GM18505 (cell line): ENCODE measurements around the gene VDR.

Experiments
- ATAC-seq: cut with Tn5 transposase; IDR thresholded peaks from one replicate; pipeline ENCODE4 v1.9.1; 2021; ENCODE audit not compliant: unreplicated experiment
- POLR2A ChIP-seq: IDR thresholded peaks from 4 replicates; pipeline ENCODE4 v1.6.1; 2011; ENCODE audit warnings: borderline replicate concordance; ENCODE audit not compliant: insufficient read depth, insufficient read length; ENCODE audit errors: extremely low read depth

Gene VDR

DNA sequence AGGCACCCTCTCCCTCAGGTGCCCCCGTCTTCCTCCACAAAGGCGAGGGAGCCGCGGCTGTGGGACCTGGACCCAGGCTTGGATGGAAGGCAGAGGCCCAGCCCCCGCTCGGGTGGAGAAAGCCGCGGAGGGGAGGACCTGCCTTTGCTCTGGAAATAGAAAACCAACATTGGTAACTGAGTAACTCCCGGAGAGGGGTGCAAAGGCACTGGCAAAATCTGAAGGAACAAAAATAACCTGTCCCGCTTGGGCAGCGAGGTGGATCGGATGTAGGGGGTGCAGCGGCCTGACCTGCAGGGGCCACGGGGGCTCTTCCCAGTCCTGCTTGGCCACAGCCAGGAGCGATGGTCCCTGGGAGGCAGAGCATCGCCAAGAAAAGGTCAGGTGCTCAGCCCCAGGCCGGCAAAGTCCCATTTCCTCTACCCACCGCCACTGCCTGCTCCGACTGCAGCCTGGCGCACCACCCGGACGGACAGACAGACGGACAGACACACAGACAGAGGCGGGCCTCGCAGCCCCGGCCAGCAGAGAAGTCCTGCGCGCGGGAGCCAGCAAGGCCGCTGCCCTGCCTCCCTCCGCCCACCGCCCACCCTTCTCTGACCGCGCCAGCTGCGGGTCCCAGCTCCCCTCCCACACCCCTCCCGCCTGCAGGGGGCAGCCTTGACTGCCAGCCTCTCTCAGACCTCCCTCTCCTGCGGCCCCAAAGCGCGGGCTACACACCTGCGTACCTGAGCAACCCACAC lies 37.2 kb upstream of the VDR start:
- no peak for TF ChIP-seq POLR2A
- ATAC-seq: no peak

DNA sequence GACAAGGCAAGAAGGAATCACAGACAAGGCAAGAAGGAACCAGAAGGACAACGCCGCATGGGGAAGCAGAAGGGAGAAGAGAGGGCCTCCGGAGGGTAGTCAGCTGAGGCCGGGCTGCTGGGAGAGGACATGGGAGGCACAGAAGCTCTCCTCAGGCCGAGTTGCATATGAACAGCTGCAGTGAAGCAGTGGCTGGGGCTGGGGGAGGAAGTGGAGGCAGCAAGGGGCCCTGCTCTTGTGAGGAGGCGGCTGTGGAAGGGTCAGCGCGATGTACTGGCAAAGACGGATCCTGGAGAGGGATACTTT lies 36.6 kb upstream of the VDR start:
- ATAC-seq: no peak
- TF ChIP-seq POLR2A: no peak

DNA sequence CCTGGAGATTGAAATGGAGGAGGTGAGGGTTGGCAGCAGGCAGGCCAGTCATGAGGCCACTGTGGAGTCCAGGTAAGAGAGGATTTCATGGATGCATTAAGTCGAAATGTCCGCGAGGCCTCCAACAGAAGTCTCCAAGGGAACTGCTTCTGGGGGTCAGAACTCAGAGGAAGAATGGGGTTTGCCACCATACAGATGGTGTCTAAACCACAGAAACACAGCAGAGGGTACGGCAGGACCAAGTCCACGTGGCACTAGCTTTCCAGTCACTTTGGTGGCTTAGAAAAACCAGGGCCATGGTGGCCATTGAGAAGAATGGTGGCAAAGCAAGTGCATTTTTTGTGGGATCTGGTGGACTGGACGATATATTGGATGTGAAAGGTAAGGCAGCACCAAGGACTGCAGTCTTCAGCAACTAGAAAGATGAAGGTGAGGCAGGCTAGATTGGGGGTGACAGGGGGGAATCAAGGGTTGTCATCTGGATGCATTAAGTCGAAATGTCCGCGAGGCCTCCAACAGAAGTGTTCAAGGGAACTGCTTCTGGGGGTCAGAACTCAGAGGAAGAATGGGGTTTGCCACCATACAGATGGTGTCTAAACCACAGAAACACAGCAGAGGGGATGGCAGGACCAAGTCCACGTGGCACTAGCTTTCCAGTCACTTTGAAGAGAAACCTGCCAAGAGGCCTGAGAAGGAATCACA lies 36.1 kb upstream of the VDR start:
- no peak for TF ChIP-seq POLR2A
- ATAC-seq: no peak

DNA sequence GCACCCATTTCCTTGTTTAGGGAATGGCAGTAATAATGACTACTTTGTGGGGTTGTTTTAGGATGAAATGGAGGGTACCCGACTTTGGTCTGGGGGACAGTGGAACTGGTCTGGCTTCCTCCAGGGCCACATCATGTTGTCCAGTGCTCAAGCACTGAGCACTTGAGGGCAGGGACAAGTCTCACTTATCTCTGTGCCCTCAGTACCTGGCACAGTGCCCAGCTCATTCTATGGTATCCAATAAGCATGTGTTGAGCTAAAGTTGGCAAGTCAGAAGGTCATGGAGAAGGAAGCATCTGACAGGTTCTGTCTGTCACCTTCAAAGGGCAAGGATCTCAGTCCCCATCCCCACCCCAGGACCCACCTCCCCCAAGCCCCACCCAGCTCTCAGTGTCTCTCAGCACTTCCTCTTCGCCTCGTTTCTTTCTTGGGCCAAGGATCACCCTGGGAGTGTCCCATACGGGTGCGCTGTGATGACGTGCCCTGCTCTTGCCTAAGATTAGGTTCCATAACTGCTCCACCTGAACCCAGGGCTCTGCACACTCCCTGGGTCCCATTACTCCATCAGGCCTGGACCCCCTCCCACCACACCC lies 34.3 kb upstream of the VDR start:
- TF ChIP-seq POLR2A: no peak
- no peak for ATAC-seq

DNA sequence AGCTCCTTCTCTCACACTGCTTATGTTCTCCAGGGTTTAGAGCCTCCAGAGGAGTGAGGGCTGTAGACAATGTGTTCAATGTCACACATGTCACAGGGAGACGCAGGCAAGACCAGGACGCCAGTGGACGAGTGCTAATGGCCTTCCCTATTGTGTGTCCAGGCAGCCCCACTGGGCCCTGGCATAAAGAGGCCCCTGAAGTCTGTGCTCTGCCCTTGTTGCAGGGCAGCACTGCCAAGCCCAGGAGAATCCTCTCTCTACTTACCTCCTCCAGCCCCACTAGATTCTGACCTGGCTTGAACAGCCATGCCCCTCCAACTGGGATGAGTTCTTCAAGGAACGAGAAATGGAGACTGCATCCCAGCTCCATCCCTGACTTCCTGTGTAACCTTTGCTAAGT lies 33.8 kb upstream of the VDR start:
- no peak for TF ChIP-seq POLR2A
- no peak for ATAC-seq

DNA sequence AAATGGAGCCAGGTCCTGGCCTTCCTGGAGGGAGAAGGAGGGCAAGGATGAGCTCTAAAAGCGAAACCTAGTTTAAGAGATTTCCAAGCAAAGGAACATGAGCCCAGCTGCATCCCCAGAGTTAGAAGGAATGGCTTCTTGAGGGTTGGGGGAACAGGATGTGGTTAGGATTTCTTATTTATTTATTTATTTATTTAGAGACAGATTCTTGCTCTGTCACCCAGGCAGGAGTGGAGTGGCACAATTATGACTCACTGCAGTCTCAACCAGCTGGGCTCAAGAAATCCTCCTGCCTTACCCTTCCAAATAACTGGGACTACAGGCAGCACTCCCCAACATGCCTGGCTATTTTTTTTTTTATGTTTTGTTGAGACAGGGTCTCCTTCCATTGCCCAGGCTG lies 33.3 kb upstream of the VDR start:
- no peak for ATAC-seq
- TF ChIP-seq POLR2A: no peak

DNA sequence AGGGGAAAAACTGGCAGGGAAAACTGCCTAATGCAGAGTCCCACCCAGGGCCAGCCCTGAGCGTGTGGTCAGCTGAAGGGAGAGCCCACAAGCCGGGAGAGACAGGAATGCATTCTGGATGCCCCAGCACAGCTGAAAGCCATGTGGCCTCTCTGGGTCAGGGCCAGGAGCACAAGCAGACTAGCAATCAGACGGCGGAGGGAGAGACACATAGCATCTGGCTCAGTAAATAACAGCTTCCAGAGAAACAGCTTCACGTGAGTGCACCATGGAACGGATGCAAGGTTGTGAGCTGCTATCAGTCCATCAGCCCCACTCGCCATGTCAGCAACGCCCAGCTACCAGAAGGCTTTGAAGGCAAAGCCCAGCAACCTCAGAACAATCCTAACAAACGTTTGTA lies 30.4 kb upstream of the VDR start:
- no peak for ATAC-seq
- TF ChIP-seq POLR2A: no peak

DNA sequence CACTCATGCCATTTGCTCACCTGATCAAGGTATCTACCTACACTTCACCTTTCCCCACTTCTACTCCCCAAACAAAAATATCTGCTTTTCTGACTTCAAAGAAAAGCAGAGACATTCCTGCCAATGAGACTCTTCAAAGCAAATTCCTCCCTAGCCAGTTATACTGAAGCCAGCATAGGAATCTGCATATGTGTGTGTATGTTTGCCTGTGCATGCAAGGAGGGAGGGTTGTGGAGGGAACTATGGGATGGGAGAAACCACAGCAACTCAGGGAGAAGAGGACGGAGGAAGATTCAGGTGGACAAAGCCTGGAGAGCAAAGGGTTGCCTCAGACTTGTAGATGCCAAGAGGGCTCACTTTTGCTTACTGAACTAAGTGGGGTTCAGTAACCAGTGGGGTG lies 26.4 kb upstream of the VDR start:
- no peak for ATAC-seq
- no peak for TF ChIP-seq POLR2A

DNA sequence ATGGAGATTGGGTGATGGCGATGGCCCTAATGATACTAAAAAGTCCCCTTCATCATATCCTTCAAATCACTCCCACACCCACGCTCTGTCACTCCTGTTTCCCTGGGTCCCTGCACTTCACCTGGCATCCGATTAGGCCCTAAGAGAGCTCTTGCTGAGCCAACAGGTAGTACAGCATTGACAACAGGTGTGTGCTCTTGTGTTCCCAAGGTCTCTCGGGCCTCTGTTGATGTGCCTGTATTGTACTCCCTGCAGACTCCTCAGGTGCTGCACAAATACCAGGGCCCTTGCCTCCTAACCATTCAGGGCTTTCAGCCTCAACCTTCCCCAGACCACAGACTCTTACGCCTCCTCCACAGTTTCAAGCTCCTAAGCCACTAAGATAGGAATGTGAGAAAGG lies 25.8 kb upstream of the VDR start:
- ATAC-seq: no peak
- TF ChIP-seq POLR2A: no peak

DNA sequence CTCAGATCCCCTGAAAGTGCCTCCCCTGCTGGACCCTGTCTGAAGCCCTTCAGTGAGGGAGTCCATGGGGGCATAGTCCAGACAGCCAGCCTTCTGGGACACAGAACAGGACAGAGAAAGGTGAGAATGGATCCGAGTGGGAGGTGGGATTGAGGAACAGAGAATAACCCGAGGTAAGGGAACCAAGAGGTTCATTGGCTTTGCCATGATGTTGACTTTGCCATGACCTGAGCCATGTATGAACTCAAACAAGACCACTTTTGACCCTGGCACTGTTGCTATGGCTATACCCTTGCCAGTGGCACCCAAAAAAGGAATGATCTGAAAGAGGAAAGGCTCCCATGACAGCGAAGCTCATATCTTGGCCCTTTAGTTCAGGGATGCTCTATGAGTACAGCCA lies 22.6 kb upstream of the VDR start:
- TF ChIP-seq POLR2A: no peak
- ATAC-seq: no peak

DNA sequence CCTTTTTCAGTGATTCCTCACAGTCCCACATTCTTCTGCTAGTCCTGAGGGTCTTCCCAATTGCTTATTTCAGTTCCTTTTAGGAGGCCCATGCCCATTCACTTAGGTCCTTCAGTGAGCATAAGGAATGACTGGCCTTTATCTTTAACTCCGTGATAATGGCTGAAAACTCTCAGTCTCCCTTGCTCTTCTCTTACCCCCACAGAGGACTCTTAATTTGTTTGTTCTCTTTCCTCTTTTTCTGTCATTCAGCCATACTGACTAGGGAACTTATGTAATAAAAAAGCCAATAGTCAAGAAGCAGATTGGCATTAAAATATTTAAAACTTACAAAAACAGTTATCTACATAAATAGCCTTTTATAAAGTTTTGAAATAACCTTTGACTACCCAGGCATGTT lies 17.1 kb upstream of the VDR start:
- no peak for ATAC-seq
- no peak for TF ChIP-seq POLR2A

DNA sequence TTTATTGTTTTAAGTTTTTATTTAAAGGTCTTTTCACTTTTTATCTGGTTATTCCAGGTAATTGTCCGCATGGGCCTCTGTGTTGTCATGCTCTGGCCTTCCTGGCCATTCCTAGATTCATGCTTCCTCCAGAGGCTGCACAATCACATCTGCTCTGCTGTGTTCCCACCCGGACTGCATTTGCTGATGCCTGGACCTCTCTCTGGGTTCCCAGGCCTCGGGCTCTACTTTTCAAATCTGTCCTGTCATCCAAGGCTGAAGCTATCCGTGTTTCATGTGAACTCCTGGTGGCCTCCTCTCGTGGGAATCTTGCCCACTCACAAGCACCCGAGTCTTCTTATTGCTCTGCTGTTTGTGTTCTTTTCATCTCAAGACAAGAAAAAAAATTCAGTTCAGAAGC lies 16.1 kb upstream of the VDR start:
- no peak for TF ChIP-seq POLR2A
- ATAC-seq: no peak

DNA sequence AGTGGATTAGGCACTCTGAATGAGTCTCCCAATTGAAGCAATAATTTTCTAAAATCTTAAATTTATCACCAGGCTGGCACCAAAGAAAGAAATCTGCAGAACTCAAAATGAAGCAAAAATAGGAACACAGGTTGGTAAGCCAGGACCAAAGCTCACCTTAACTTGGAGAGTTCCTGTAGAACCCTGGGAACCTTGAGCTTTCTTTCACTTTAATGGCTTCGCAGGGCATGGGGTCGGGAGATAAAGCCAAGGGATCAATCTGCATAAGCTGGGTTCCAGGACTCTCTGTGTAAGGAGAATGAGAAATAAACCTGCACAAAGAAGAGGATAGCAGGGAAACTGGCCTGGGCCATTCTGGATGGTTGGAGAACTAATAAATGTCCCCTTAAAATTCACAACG lies 8.3 kb upstream of the VDR start:
- TF ChIP-seq POLR2A: no peak
- no peak for ATAC-seq

DNA sequence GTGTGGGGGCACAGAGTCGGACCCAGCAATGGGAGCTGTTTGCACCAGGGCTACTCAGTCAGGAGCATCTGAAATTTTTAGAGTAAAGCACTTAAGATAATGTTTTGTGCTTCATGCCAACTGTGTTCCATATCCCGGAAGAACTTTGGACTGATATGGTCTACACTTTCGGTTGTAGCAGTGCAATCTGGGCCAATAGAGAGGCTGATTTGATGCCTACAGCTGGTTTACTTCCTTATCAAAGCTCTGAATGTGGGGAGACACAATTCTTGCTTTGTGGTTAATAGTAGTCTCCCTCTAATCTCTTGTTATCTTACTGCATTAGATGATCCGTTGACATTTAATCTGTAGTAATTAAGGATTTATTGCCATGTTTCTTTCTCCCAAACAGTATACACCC lies 7.8 kb upstream of the VDR start:
- ATAC-seq: no peak
- no peak for TF ChIP-seq POLR2A
